IMR-90 (cell line): ENCODE data around the gene EHMT1. TPM values are rescaled to one million over a fixed set of nuclear protein-coding genes. Genes with fewer than 3 reads are reported as not detected.

Experiments
- ATAC-seq: fragments of 200-7000 bp; cut with Tn5 transposase; 2 replicates; pipeline ENCODE4 v1.9.1; 2020; ENCODE audit warnings: low read depth, mild to moderate bottlenecking, moderate library complexity
- BruUV-seq: library from RNA; stranded (reverse); fragments of 400-500 nt; replicated peaks from 2 replicates; lab custom pipeline; 2021; lab: Mats Ljungman, UMichigan
- CTCF ChIA-PET: fragments of 300-600 bp; formaldehyde crosslinking; extraction: SDS; loops from one replicate; lab custom pipeline; 2021; ENCODE audit warnings: antibody characterized with exemption; lab: Yijun Ruan, JAX
- POLR2A ChIA-PET: fragments of 300-600 bp; sonication (Branson Sonifier 250); formaldehyde crosslinking; loops from one replicate; lab custom pipeline; 2022; ENCODE audit warnings: antibody characterized with exemption; ENCODE audit not compliant: unreplicated experiment; lab: Charles Lee
- DNase-seq: peaks from one replicate; pipeline ENCODE4 v3.0.0; 2013
- H2AFZ ChIP-seq: replicated peaks from 2 replicates; pipeline ENCODE3; 2013; ENCODE audit warnings: low read length, mild to moderate bottlenecking; ENCODE audit not compliant: poor library complexity
- H2AK5ac ChIP-seq: 2 replicates; pipeline ENCODE4 v1.6.1; 2013; ENCODE audit warnings: low read depth, low read length, inconsistent platforms
- H2AK9ac ChIP-seq: replicated peaks from 2 replicates; pipeline ENCODE3; 2013; ENCODE audit warnings: mild to moderate bottlenecking, low read depth, low read length, moderate library complexity; ENCODE audit not compliant: poor library complexity
- H2BK120ac ChIP-seq: 2 replicates; pipeline ENCODE4 v1.6.1; 2013; ENCODE audit warnings: low read depth, low read length, inconsistent platforms
- H2BK15ac ChIP-seq: 3 replicates; pipeline ENCODE4 v1.6.1; 2013; ENCODE audit warnings: low read depth, low read length, inconsistent platforms
- H2BK20ac ChIP-seq: 2 replicates; pipeline ENCODE4 v1.6.1; 2013; ENCODE audit warnings: low read depth, mild to moderate bottlenecking, inconsistent platforms, low read length, moderate library complexity
- H2BK5ac ChIP-seq: 2 replicates; pipeline ENCODE4 v1.6.1; 2013; ENCODE audit warnings: mild to moderate bottlenecking, low read depth, low read length, inconsistent platforms; ENCODE audit not compliant: poor library complexity, severe bottlenecking
- H3K14ac ChIP-seq: replicated peaks from 2 replicates; pipeline ENCODE4 v1.6.1; 2013; ENCODE audit warnings: low read depth, low read length, inconsistent platforms
- H3K18ac ChIP-seq: 2 replicates; pipeline ENCODE4 v1.6.1; 2013; ENCODE audit warnings: low read depth, low read length, control low read depth
- H3K23ac ChIP-seq: 2 replicates; pipeline ENCODE4 v1.6.1; 2013; ENCODE audit warnings: low read depth, low read length, inconsistent platforms
- H3K27ac ChIP-seq: 2 replicates; pipeline ENCODE4 v1.5.1; 2013; ENCODE audit warnings: mild to moderate bottlenecking, control low read depth, low read length; ENCODE audit not compliant: insufficient read depth
- H3K27me3 ChIP-seq: 2 replicates; pipeline ENCODE4 v1.6.1; 2013; ENCODE audit warnings: low read length; ENCODE audit not compliant: control insufficient read depth, insufficient read depth
- H3K36me3 ChIP-seq: 2 replicates; pipeline ENCODE4 v1.6.1; 2013; ENCODE audit warnings: low read length, mixed read lengths; ENCODE audit not compliant: control insufficient read depth, insufficient read depth
- H3K4ac ChIP-seq: 2 replicates; pipeline ENCODE4 v1.6.1; 2013; ENCODE audit warnings: low read depth, low read length, inconsistent platforms
- H3K4me1 ChIP-seq: 2 replicates; pipeline ENCODE4 v1.6.1; 2013; ENCODE audit warnings: low read length, mixed read lengths; ENCODE audit not compliant: control insufficient read depth, insufficient read depth
- H3K4me2 ChIP-seq: 2 replicates; pipeline ENCODE4 v1.6.1; 2013; ENCODE audit warnings: low read depth, mild to moderate bottlenecking, control low read depth, low read length, moderate library complexity
- H3K4me3 ChIP-seq: 2 replicates; pipeline ENCODE4 v1.5.1; 2013; ENCODE audit warnings: low read depth, mild to moderate bottlenecking, control low read depth, low read length, moderate library complexity; ENCODE audit not compliant: insufficient read depth
- H3K56ac ChIP-seq: 2 replicates; pipeline ENCODE4 v1.6.1; 2013; ENCODE audit warnings: low read length, inconsistent platforms; ENCODE audit not compliant: insufficient read depth; ENCODE audit errors: extremely low read depth
- H3K79me1 ChIP-seq, 2 experiments: 2 replicates each; pipeline ENCODE4 v1.6.1; 2013; ENCODE audit warnings: low read length in 2 of 2, inconsistent platforms in 1 of 2, low read depth in 1 of 2
- H3K9ac ChIP-seq: 2 replicates; pipeline ENCODE4 v1.6.1; 2013; ENCODE audit warnings: low read depth, low read length, control low read depth
- H3K9me1 ChIP-seq: 2 replicates; pipeline ENCODE4 v1.6.1; 2013; ENCODE audit warnings: low read length, inconsistent platforms; ENCODE audit not compliant: insufficient read depth
- H3K9me3 ChIP-seq: 2 replicates; pipeline ENCODE4 v1.6.1; 2013; ENCODE audit warnings: low read length; ENCODE audit not compliant: control insufficient read depth, insufficient read depth
- H4K20me1 ChIP-seq: 2 replicates; pipeline ENCODE4 v1.6.1; 2013; ENCODE audit warnings: low read length, inconsistent platforms; ENCODE audit not compliant: insufficient read depth
- H4K5ac ChIP-seq: 2 replicates; pipeline ENCODE4 v1.6.1; 2013; ENCODE audit warnings: mild to moderate bottlenecking, low read depth, low read length, control low read depth
- H4K8ac ChIP-seq, 2 experiments: 2 replicates each; pipeline ENCODE4 v1.6.1; 2013; ENCODE audit warnings: low read depth in 2 of 2, low read length in 2 of 2, control low read depth in 1 of 2, inconsistent platforms in 1 of 2
- H4K91ac ChIP-seq: 2 replicates; pipeline ENCODE4 v1.6.1; 2013; ENCODE audit warnings: low read depth, low read length, inconsistent platforms; ENCODE audit not compliant: insufficient read depth
- CEBPB ChIP-seq: IDR thresholded peaks from 2 replicates; pipeline ENCODE4 v1.6.1; 2012; ENCODE audit warnings: low read depth, low read length, improper control_type of control experiment
- MAFK ChIP-seq: IDR thresholded peaks from 2 replicates; pipeline ENCODE4 v1.6.1; 2012; ENCODE audit warnings: low read depth, low read length, improper control_type of control experiment
- MAZ ChIP-seq: IDR thresholded peaks from 2 replicates; pipeline ENCODE4 v1.6.1; 2012; ENCODE audit warnings: low read depth, mild to moderate bottlenecking, low read length, improper control_type of control experiment, moderate library complexity, borderline replicate concordance
- MXI1 ChIP-seq: IDR thresholded peaks from 2 replicates; pipeline ENCODE4 v1.6.1; 2012; ENCODE audit warnings: low read depth, mild to moderate bottlenecking, low read length, moderate library complexity, borderline replicate concordance
- POLR2A ChIP-seq: IDR thresholded peaks from 2 replicates; pipeline ENCODE4 v1.6.1; 2012; ENCODE audit warnings: mild to moderate bottlenecking, low read depth, low read length
- RAD21 ChIP-seq: IDR thresholded peaks from 2 replicates; pipeline ENCODE4 v1.6.1; 2012; ENCODE audit warnings: low read length, improper control_type of control experiment
- SMC3 ChIP-seq: fragments of 150-350 bp; IDR thresholded peaks from 2 replicates; pipeline ENCODE4 v1.6.1; 2016; ENCODE audit warnings: low read depth, mild to moderate bottlenecking, antibody characterized with exemption, low read length, moderate library complexity
- WGBS, 2 experiments: methylation state at CpG; one replicate each; pipeline versions ENCODE4 v1.1.5 to v1.1.7; 2013; ENCODE audit warnings: missing lambda C conversion rate in 2 of 2; ENCODE audit not compliant: insufficient read length in 1 of 2; ENCODE audit errors: extremely low coverage in 2 of 2; 5-methylcytosine and 5-hydroxymethylcytosine counted together
- dilution Hi-C: fragments of 300-500 bp; cut with HindIII; formaldehyde crosslinking; loops from one replicate; pipeline ENCODE4 v1.14.3; 2018; ENCODE audit warnings: low sequenced_read_pairs; ENCODE audit not compliant: unreplicated experiment
- in situ Hi-C: fragments of 300-500 bp; cut with MboI; formaldehyde crosslinking; loops from 3 replicates; pipeline ENCODE4 v1.14.3; 2019; ENCODE audit warnings: low sequenced_read_pairs, inconsistent platforms, mixed read lengths
- intact Hi-C: fragments of 100-400 bp; cut with micrococcal nuclease; formaldehyde crosslinking; loops from 2 replicates; pipeline ENCODE4 v1.10.0; 2022
- polyA plus RNA-seq, 3 experiments: library from polyadenylated mRNA; depleted of rRNA; stranded (reverse); fragments of >200 nt; gene quantifications; 2 replicates each; pipeline ENCODE4 v1.2.3, GENCODE V29; 2012; ENCODE audit warnings: low replicate concordance in 1 of 3
- total RNA-seq: library from RNA; depleted of rRNA; stranded (reverse); fragments of >200 nt; gene quantifications from 2 replicates; pipeline ENCODE4 v1.2.3, GENCODE V29; 2012
- TF ChIP-seq, protein P1 (sequence below): fragments of 150-350 bp; IDR thresholded peaks from 2 replicates; pipeline ENCODE4 v1.6.1; 2017; ENCODE audit warnings: mild to moderate bottlenecking, antibody characterized with exemption, low read length, low read depth
- TF ChIP-seq, protein P2 (sequence below): fragments of 150-350 bp; IDR thresholded peaks from 2 replicates; pipeline ENCODE4 v1.6.1; 2016; ENCODE audit warnings: low read depth, mild to moderate bottlenecking, low read length, moderate library complexity, borderline replicate concordance

The EHMT1 gene
- total and polyA plus RNA-seq, 2 of the 4 experiments (the other 2 are of a cell fraction) = 32.8 to 35.1 TPM

- no TSS peak for BruUV-seq
- in situ Hi-C loops = no loop called here
Observed at GRCh38 chr9:137741330-137741729, 122.5 kb downstream of the EHMT1 start.

More at GRCh38 chr9:137741330-137741729, 122.5 kb downstream of the EHMT1 start:
- ChIA-PET POLR2A (no interaction called here), CTCF (interaction anchor here (1.0 kb wide), 1 partner anchor 68 kb away, joined by 4 read pairs; no protein-coding TSS in a partner anchor)
- Histone ChIP-seq H4K8ac (no peak overlapping the region), H3K4me2 (no peak overlapping the region), H4K20me1 (peaks cover 17% of the 10 kb centered on the region), H2BK5ac (no peak overlapping the region), H3K79me1 (peaks cover 23 to 50% of the 10 kb centered on the region in 2 experiments), H3K27ac (no peak overlapping the region), H3K56ac (no peak overlapping the region), H3K36me3 (peaks cover 18% of the 10 kb centered on the region), H2BK20ac (no peak overlapping the region), H2AFZ (no peak overlapping the region), H3K9me1 (peaks cover 10% of the 10 kb centered on the region), H3K18ac (no peak overlapping the region), H3K9ac (no peak overlapping the region), H2AK9ac (no peak overlapping the region), H3K23ac (no peak overlapping the region), H3K4ac (no peak overlapping the region), H4K5ac (no peak overlapping the region), H3K14ac (no peak overlapping the region), H3K27me3 (no peaks in the 10 kb centered on the region), H2BK15ac (no peak overlapping the region), H4K91ac (no peak overlapping the region), H3K4me3 (no peak overlapping the region), H3K4me1 (peaks cover 2% of the 10 kb centered on the region), H2BK120ac (no peak overlapping the region), H2AK5ac (no peak overlapping the region), H3K9me3 (no peaks in the 10 kb centered on the region)
- intact Hi-C loops = no loop called here
- no peak for DNase-seq
- ATAC-seq = no peak
- TF ChIP-seq CEBPB (no peak), SMC3 (no peak), RAD21 (no peak), MAFK (no peak), MXI1 (no peak), POLR2A (no peak), MAZ (no peak)
- TF ChIP-seq, protein P1, sequence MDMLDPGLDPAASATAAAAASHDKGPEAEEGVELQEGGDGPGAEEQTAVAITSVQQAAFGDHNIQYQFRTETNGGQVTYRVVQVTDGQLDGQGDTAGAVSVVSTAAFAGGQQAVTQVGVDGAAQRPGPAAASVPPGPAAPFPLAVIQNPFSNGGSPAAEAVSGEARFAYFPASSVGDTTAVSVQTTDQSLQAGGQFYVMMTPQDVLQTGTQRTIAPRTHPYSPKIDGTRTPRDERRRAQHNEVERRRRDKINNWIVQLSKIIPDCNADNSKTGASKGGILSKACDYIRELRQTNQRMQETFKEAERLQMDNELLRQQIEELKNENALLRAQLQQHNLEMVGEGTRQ = no peak
- TF ChIP-seq, protein P2, sequence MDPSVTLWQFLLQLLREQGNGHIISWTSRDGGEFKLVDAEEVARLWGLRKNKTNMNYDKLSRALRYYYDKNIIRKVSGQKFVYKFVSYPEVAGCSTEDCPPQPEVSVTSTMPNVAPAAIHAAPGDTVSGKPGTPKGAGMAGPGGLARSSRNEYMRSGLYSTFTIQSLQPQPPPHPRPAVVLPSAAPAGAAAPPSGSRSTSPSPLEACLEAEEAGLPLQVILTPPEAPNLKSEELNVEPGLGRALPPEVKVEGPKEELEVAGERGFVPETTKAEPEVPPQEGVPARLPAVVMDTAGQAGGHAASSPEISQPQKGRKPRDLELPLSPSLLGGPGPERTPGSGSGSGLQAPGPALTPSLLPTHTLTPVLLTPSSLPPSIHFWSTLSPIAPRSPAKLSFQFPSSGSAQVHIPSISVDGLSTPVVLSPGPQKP = no peak
- dilution Hi-C loops = no loop called here
- no CpG with 5 or more reads among the region's 4 CpGs for WGBS, 2 experiments
